Amniotic stem cell (primary cell): ENCODE measurements around the gene MBTPS1.
A peak's percentile ranks its signal among the peaks of the same experiment; 100 is the strongest.

Experiments
- DNase-seq: peaks from one replicate; lab custom pipeline; 2025; lab: John Stamatoyannopoulos, UW

Gene MBTPS1

GRCh38 chr16:84034516-84034915, 82.2 kb downstream of the MBTPS1 start:
- no peak for DNase-seq

DNA sequence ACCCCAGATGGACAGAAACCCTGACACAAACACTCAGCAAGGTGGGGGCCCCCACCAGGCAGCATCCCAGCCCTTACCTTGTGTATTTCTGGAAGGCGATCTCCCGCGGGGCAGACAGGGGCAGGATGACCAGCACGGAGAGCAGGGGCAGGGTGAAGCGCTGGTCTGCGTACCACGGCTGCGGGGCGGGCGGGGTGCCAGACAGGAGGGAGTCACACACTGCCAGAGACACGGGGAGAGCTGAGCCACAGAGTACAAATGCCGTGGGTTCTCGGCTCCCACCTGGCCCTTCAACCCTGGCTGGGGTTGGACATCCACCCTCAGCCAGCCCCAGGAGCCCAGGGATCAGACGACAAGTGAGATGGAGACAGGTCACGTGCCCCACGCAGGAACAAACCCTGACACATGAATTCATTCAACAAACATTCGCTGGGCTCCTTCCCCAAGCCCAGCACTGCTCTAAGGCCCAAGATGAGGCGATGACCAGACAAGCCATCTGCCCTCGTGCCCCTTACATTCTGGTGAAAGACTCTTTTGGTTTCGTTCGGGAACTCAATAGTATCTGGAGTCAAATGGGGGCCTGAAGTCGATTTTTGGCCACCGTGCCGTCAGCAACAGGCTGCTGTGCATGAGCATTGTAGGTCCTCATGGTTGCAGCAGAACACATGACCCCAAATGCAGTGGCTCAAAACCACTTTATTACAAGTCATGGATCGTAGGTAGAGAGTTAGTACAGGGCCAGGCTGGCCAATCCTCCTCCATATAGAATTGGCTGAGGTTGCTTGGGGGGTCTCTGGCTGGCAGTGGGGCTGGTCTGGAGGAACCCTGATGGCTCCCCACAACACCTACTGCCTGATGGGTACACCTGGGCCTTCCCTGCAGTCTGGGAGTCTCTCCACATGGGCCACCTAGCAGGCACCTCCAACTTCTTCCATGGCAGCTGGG, 83.2 kb downstream of the MBTPS1 start:
- DNase-seq = no peak

- no peak for DNase-seq
These were observed 84.1 kb downstream of the MBTPS1 start for GRCh38 chr16:84032458-84033178.

GRCh38 chr16:84031556-84031955, 85.2 kb downstream of the MBTPS1 start:
- no peak for DNase-seq

GRCh38 chr16:84029297-84030047, 87.3 kb downstream of the MBTPS1 start:
- no peak for DNase-seq

GRCh38 chr16:84027625-84028024, 89.1 kb downstream of the MBTPS1 start:
- DNase-seq = no peak

DNA sequence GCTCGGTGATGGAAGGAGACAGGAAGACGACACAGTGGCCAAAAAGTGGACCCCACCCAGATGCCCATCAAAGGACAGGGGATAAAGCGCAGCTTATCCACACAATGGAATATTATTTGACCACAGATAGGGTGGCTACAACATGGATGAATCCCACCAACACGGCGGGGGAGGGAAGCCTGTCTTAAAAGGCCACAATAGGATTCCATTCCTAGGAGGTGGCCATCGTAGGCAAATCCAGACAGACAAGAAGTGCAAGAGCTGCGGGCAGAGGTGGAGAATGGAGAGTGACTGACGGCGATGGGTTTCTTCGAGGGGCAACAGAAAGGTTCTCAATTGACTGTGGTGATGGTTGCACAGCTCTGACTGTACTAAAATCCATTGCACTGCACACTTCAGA, 90.1 kb downstream of the MBTPS1 start:
- DNase-seq = no peak

DNA sequence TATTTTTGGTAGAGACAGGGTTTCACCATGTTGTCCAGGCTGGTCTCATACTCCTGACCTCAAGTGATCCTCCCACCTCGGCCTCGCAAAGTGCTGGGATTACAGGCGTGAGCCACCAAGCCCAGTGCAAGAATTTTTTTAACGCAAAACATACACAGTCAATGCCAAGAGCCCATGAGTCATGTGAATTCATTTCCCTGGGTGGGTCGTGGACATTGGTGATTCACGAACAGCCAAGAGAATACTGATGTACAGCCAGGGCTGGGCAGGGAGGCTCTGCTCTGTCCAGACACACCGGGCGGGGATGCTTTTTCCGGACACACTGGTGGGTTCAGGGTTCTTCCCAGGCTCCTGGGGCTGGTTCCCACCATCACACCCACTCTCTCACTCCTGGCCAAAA, 91.9 kb downstream of the MBTPS1 start:
- DNase-seq = peak; percentile 24

- DNase-seq = no peak
These were observed 94.1 kb downstream of the MBTPS1 start for GRCh38 chr16:84022644-84023043.

GRCh38 chr16:84021488-84021887, 95.3 kb downstream of the MBTPS1 start:
- no peak for DNase-seq

DNA sequence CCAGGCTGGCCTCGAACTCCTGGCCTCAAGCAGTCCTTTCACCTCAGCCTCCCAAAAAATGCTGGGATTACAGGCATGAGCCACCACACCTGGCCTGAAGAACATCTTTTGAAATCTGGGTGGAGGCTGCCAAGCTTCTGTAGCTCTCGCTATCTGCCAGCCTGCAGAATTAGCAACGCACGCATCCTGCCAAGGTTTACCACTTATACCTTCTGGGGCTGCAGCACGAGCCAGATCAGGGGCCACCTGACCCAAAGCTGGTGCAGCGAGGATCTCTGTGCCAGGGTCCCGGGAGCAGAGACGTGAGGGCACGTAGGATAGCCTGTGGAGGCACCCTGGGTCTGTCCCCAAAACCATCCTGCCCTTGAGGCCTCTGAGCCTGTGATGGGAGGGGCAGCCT, 96.4 kb downstream of the MBTPS1 start:
- DNase-seq = no peak

DNA sequence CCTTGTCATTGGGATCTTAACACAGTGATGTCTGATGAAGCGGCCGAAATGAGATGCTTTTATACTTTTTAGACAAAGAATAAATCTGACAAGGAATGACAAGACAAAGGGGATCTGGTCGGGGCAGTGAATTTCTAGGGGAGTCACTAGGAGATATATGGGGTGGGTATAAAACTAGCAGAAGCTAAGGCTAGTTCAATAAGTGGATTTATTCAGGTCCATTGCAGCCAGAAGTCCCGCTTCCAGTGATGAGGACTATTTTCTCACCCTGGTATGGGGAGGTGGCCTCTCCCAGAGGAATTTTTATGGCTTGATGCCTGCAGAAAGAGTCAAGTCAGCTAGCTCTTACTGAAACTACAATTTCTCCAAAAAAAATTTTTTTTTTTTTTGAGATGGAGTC, 98.0 kb downstream of the MBTPS1 start:
- no peak for DNase-seq

- DNase-seq = no peak
These were observed 100.3 kb downstream of the MBTPS1 start for GRCh38 chr16:84016477-84016876.

- DNase-seq = no peak
These were observed 101.3 kb downstream of the MBTPS1 start for GRCh38 chr16:84015399-84015798.

DNA sequence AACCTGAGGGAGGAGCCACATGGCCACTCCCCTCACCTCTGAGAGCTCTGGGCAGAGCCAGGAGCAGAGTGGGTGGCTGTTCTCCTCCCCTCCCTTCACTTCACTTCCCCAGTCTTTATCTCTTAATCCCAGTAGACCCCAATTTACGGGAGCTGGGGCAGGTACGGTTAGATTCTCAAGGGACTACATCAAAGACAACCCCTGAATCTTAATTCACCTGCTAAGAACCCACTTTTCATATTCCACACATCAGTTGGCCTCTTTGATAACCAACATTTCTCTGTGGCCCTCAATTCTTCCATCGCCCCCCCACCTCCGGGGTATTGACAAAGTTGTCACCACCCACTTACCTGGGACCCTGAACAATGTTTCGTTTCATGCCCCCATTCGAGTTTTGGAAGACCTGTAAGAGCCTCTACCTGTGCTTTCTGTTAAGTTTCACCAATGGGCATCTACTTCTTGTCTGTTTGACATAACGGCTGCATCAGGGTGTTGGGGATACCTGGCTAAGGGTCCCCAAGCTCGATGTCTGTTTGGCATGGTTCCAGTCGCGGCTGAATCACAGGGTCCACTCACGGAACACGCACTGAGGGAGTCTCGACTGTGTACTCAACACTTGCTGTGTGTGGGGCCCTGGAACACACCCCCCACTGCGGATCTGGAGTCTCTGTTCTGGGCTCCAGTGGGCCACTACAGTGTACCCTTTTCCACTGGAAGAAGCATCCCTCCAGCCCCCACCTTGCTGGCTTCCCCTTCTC, 102.0 kb downstream of the MBTPS1 start:
- DNase-seq = no peak

- no peak for DNase-seq
These were observed 102.8 kb downstream of the MBTPS1 start for GRCh38 chr16:84013787-84014569.

DNA sequence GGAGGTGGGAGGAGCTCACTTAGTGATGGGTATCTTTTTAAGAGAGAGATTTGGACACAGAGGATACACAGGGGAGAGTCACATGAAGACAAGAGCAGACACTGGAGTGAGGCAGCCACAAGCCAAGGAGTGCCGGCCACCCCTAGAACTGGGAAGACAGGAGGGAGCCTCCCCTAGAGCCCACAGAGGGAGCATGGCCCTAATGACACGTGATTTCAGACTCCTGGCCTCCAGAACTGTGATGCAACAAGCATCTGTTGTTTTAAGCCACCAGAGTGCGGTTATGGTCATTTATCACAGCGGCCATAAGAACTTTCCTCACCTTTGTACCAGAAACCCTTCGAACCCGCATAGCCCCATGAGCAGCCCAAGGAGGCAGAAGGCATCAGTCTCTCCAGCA, 107.5 kb downstream of the MBTPS1 start:
- no peak for DNase-seq

- DNase-seq = no peak
These were observed 108.8 kb downstream of the MBTPS1 start for GRCh38 chr16:84007965-84008364.

DNA sequence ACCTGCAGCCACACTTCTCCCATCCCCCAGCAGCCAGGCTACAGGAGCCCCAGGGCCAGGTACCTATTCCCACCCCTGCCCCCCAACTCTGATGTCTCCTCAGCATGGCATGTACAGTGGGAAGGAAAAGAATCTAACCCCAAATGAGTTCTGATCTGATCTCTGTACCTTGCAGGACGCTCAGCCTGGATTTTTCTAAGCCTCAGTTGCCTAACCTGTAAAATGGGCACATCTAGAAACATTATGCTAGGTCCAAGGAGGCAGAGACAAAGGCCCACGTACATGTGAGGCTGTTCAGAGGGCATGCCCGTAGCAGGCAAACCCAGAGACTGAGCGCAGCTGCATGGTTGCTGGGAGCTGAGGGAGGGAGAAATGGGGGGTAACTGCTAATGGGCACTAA, 109.2 kb downstream of the MBTPS1 start:
- no peak for DNase-seq

GRCh38 chr16:84005391-84005790, 111.4 kb downstream of the MBTPS1 start:
- no peak for DNase-seq

DNA sequence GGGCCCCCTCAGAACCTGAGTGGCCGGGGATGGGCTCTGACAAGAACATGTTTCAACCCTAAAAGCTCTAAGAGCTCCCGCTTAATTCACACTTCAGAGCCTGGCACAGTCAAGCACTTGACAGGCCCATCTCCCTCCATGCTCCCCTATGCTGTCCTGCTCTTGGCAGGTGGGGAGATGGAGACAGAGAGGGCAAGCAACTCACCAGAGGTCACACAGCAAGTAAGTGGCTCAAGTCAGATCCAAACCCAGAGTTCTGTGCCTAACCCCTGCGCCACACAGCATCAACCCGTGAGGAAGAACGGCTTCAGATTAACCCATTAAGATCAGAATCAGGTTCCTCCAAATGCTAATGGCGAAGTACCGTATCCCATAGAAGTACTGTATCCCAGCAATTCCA, 112.3 kb downstream of the MBTPS1 start:
- no peak for DNase-seq
